Tibial nerve (tissue), 4 donors: ENCODE measurements around the gene LRRC27.

Experiments
- CTCF ChIP-seq, 5 experiments: fragments of 200-600 bp in 3 of 5; fragments of 450-650 bp in 2 of 5; sonication (generic) in 3 of 5; IDR thresholded peaks; one replicate each; pipeline ENCODE4 v1.5.1; 2016 to 2019; ENCODE audit warnings: antibody characterized with exemption in 5 of 5, mild to moderate bottlenecking in 3 of 5, moderate library complexity in 2 of 5
- EP300 ChIP-seq, 2 donors: sonication (generic); formaldehyde crosslinking; IDR thresholded peaks; one replicate each; pipeline ENCODE4 v1.6.1; 2017; ENCODE audit warnings: antibody characterized with exemption in 2 of 2, mild to moderate bottlenecking in 1 of 2
- POLR2A ChIP-seq, 2 donors: fragments of 450-650 bp; IDR thresholded peaks; one replicate each; pipeline ENCODE4 v1.6.1; 2017; ENCODE audit warnings: antibody characterized with exemption in 2 of 2, mild to moderate bottlenecking in 2 of 2, moderate library complexity in 2 of 2

- TF ChIP-seq EP300 (IDR thresholded peaks at IDR 0.05) = no peak
- TF ChIP-seq CTCF (IDR thresholded peaks at IDR 0.05) = no peak
- TF ChIP-seq POLR2A (IDR thresholded peaks at IDR 0.05) = no peak
These were observed 32.6 kb downstream of the LRRC27 start for GRCh38 chr10:132364594-132364970.
